SK-N-SH (cell line): Measurements from ENCODE around the gene P2RY6. TPM values are rescaled to one million over a fixed set of nuclear protein-coding genes. Genes with fewer than 3 reads are reported as not detected.
A peak's percentile ranks its signal among the peaks of the same experiment; 100 is the strongest.

Experiments
- CTCF ChIA-PET: fragments of 300-600, 350-600 bp; formaldehyde crosslinking; extraction: SDS; loops from one replicate; lab custom pipeline; 2021; lab: Yijun Ruan, JAX
- POLR2A ChIA-PET: fragments of 350-600 bp; sonication (Branson Sonifier 250); formaldehyde crosslinking; extraction: SDS; loops from one replicate; lab custom pipeline; 2020; ENCODE audit warnings: antibody characterized with exemption, inconsistent platforms; lab: Yijun Ruan, JAX
- DNase-seq: peaks from one replicate; pipeline ENCODE4 v3.0.0; 2012
- H2AFZ ChIP-seq: fragments of 200-600 bp; sonication (generic); 2 replicates; pipeline ENCODE4 v1.8.1; 2016; ENCODE audit warnings: antibody characterized with exemption, mild to moderate bottlenecking, low read depth
- H3F3A ChIP-seq: fragments of 200-600 bp; sonication (generic); replicated peaks from 2 replicates; pipeline ENCODE3; 2016; ENCODE audit warnings: antibody characterized with exemption, mild to moderate bottlenecking; ENCODE audit not compliant: insufficient read depth
- H3K27ac ChIP-seq, 2 experiments: fragments of 200-500 bp in 1 of 2; fragments of 200-600 bp in 1 of 2; sonication (Bioruptor generic) in 1 of 2; sonication (generic), shearing (Covaris generic) in 1 of 2; 2 replicates each; pipeline versions ENCODE4 v1.5.1 to v1.6.1; 2014 to 2016; ENCODE audit warnings: low read depth in 2 of 2, inconsistent platforms in 1 of 2, low read length in 1 of 2, mild to moderate bottlenecking in 1 of 2, mixed read lengths in 1 of 2
- H3K27me3 ChIP-seq: fragments of 200-600 bp; sonication (generic), shearing (Covaris generic); 2 replicates; pipeline ENCODE4 v1.6.1; 2016; ENCODE audit warnings: mixed run types; ENCODE audit not compliant: insufficient read depth
- H3K36me3 ChIP-seq, 2 experiments: fragments of 200-500 bp in 1 of 2; fragments of 200-600 bp in 1 of 2; sonication (Bioruptor generic) in 1 of 2; sonication (generic) in 1 of 2; replicated peaks in 1 of 2; 2 replicates each; pipeline versions ENCODE3 to v1.5.1; 2014 to 2016; ENCODE audit warnings: low read length in 1 of 2, mild to moderate bottlenecking in 1 of 2; ENCODE audit not compliant: insufficient read depth in 2 of 2, control insufficient read depth in 1 of 2
- H3K4me1 ChIP-seq, 2 experiments: fragments of 200-500 bp in 1 of 2; fragments of 200-600 bp in 1 of 2; sonication (Bioruptor generic) in 1 of 2; sonication (generic), shearing (Covaris generic) in 1 of 2; 2 replicates each; pipeline versions ENCODE4 v1.5.1 to v1.6.1; 2014 to 2016; ENCODE audit warnings: low read depth in 1 of 2, low read length in 1 of 2, mixed run types in 1 of 2; ENCODE audit not compliant: insufficient read depth in 2 of 2, control insufficient read depth in 1 of 2
- H3K4me2 ChIP-seq: fragments of 200-600 bp; sonication (generic), shearing (Covaris generic); 2 replicates; pipeline ENCODE4 v1.6.1; 2017; ENCODE audit warnings: mixed run types
- H3K4me3 ChIP-seq, 2 experiments: fragments of 200-500 bp in 1 of 2; fragments of 200-600 bp in 1 of 2; sonication (Bioruptor generic) in 1 of 2; sonication (generic), shearing (Covaris generic) in 1 of 2; 2 replicates each; pipeline versions ENCODE4 v1.5.1 to v1.8.1; 2014 to 2016; ENCODE audit warnings: low read depth in 2 of 2, inconsistent platforms in 1 of 2, low read length in 1 of 2, mild to moderate bottlenecking in 1 of 2, mixed read lengths in 1 of 2, moderate library complexity in 1 of 2
- H3K79me2 ChIP-seq: fragments of 200-600 bp; sonication (generic); 2 replicates; pipeline ENCODE4 v1.8.1; 2017; ENCODE audit warnings: mild to moderate bottlenecking; ENCODE audit not compliant: insufficient read depth
- H3K9ac ChIP-seq: fragments of 200-600 bp; sonication (generic); 2 replicates; pipeline ENCODE4 v1.6.1; 2017; ENCODE audit warnings: mixed run types
- H3K9me2 ChIP-seq: fragments of 200-600 bp; sonication (generic); 2 replicates; pipeline ENCODE4 v1.6.1; 2017; ENCODE audit warnings: mixed run types
- H3K9me3 ChIP-seq: fragments of 200-600 bp; sonication (generic); 2 replicates; pipeline ENCODE4 v1.6.1; 2017; ENCODE audit warnings: mixed run types, mild to moderate bottlenecking, moderate library complexity
- H4K20me1 ChIP-seq: fragments of 200-600 bp; sonication (generic); 2 replicates; pipeline ENCODE4 v1.6.1; 2017; ENCODE audit warnings: mild to moderate bottlenecking, mixed run types; ENCODE audit not compliant: insufficient read depth
- CHD2 ChIP-seq: fragments of 150-350 bp; IDR thresholded peaks from 2 replicates; pipeline ENCODE4 v1.6.1; 2018; ENCODE audit warnings: low read length; ENCODE audit not compliant: partially characterized antibody
- FOSL2 ChIP-seq: IDR thresholded peaks from 2 replicates; pipeline ENCODE4 v1.4.0; 2012; ENCODE audit warnings: low read depth, mild to moderate bottlenecking, moderate library complexity, borderline replicate concordance
- MEF2A ChIP-seq: IDR thresholded peaks from 2 replicates; pipeline ENCODE4 v1.4.0; 2012; ENCODE audit warnings: low read depth, borderline replicate concordance
- NFIC ChIP-seq: IDR thresholded peaks from 2 replicates; pipeline ENCODE4 v1.4.0; 2012; ENCODE audit warnings: borderline replicate concordance
- POLR2AphosphoS5 ChIP-seq: IDR thresholded peaks from 2 replicates; pipeline ENCODE4 v1.6.1; 2012; ENCODE audit warnings: low read depth, low read length
- RAD21 ChIP-seq: IDR thresholded peaks from 2 replicates; pipeline ENCODE4 v1.6.1; 2012; ENCODE audit warnings: mild to moderate bottlenecking, low read length
- RCOR1 ChIP-seq: fragments of 150-350 bp; IDR thresholded peaks from 2 replicates; pipeline ENCODE4 v1.6.1; 2017; ENCODE audit warnings: antibody characterized with exemption, low read length
- REST ChIP-seq: IDR thresholded peaks from 2 replicates; pipeline ENCODE4 v1.6.1; 2012; ENCODE audit warnings: mild to moderate bottlenecking, low read depth, low read length, moderate library complexity
- RXRA ChIP-seq: IDR thresholded peaks from 2 replicates; pipeline ENCODE4 v1.4.0; 2012; ENCODE audit warnings: low read depth, mild to moderate bottlenecking, borderline replicate concordance
- SIN3A ChIP-seq: IDR thresholded peaks from 2 replicates; pipeline ENCODE4 v1.6.1; 2012; ENCODE audit warnings: low read depth, mild to moderate bottlenecking, low read length, moderate library complexity, borderline replicate concordance
- TAF1 ChIP-seq: IDR thresholded peaks from 2 replicates; pipeline ENCODE4 v1.6.1; 2012; ENCODE audit warnings: low read depth, mild to moderate bottlenecking, low read length, moderate library complexity, borderline replicate concordance
- TCF12 ChIP-seq: IDR thresholded peaks from 2 replicates; pipeline ENCODE4 v1.4.0; 2012
- TEAD4 ChIP-seq: IDR thresholded peaks from 2 replicates; pipeline ENCODE4 v1.4.0; 2012; ENCODE audit warnings: mild to moderate bottlenecking, borderline replicate concordance; ENCODE audit not compliant: insufficient read depth
- YY1 ChIP-seq: IDR thresholded peaks from 2 replicates; pipeline ENCODE4 v1.4.0; 2012; ENCODE audit warnings: low read depth, mild to moderate bottlenecking
- whole genome bisulfite sequencing: methylation state at CpG from one replicate; pipeline ENCODE4 v1.1.6; 2017; ENCODE audit warnings: low lambda C conversion rate; 5-methylcytosine and 5-hydroxymethylcytosine counted together
- polyA plus RNA-seq, 3 experiments: library from polyadenylated mRNA; depleted of rRNA; stranded (reverse); fragments of >200 nt; gene quantifications; 2 replicates each; pipeline ENCODE4 v1.2.3, GENCODE V29; 2012

The P2RY6 gene
- polyA plus RNA-seq, 1 of the 3 experiments (the other 2 are of a cell fraction) = 0.15 TPM

DNA sequence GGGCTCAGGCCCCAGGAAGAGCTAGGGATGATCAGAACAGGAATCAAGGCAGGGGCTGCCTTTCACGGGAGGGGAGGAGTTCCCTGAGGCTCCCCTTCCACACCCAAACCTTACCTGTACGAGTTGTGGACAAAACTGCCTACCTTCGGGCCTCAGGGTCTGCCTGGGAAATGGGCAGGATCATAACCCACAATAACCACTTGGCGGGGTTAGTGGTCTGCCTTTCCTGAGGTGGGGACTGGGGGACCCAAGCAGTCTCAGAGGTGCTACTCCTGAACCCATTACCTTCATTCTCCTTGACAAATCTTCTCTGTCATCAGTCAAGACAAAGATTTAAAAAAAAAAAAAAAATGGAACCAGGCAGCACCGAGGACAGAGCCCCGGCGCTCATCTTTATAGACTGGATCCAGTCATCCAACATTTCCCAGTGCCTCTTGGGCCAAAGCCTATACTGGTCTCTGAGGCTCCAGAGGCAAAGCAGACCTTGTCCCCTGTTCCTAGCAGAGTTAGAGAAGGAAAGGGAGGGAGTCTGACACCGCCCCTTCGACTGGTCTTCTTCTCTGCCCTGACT, 14.2 kb downstream of the P2RY6 start:
- H3K4me1 ChIP-seq = peaks cover 9 to 42% of the 10 kb centered on the region in 2 experiments
- no peak overlapping the region for H3K4me3 ChIP-seq
- no peaks in the 10 kb centered on the region for H3F3A ChIP-seq
- H3K4me2 ChIP-seq = no peak overlapping the region
- H3K27ac ChIP-seq = no peak overlapping the region
- no peaks in the 10 kb centered on the region for H3K9me2 ChIP-seq
- no peaks in the 10 kb centered on the region for H3K27me3 ChIP-seq
- H3K36me3 ChIP-seq = no peaks in the 10 kb centered on the region
- no peaks in the 10 kb centered on the region for H3K79me2 ChIP-seq
- H3K9ac ChIP-seq = no peak overlapping the region
- no peak for DNase-seq
- 89% methylated on average over 9 of the region's 9 CpGs for WGBS
- no peaks in the 10 kb centered on the region for H4K20me1 ChIP-seq
- H3K9me3 ChIP-seq = no peaks in the 10 kb centered on the region
- ChIA-PET CTCF (interaction anchor here (0.9 to 14.8 kb wide), 11 partner anchors 9 to 561 kb away, joined by 3 to 283 read pairs (median 70); partner anchors contain the start of genes ARHGEF17 and P2RY6), POLR2A (no interaction called here)
- TF ChIP-seq TEAD4 (no peak), YY1 (no peak), RCOR1 (no peak), REST (peak; percentile 84)
- H2AFZ ChIP-seq = no peak overlapping the region

DNA sequence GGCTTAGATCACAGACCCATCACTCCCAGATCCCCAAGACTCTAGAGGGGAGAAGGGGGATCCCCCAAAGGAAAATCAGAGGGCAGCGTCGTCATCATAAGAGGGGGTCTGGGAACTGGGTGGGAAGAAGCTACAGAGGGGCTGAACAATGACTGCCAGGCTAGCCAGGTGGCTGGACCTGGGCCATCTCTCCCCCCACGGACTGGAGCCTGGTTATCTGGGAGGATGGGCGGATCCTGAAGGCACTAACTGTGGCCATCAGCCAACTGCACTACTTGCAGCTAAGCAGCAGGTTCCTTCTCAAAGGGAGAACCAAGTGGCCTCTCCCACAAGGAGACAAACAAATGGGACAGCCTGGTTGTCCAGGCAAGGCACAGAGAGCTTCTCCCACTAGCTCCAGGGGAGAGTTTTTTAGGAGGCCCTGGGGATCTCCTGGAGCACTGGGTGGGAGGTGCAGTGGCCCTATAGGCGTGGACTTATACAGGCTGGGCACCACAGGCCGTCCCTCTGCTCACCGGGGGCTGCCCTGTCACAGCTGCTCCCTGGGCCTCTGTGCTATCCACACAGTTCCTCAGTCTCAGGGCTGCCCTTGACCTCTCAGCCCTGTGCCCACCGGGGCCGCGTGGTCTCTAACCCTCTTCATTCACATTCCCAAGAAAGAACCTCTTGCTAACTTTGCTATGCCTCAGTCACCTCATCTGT, 15.4 kb downstream of the P2RY6 start:
- Histone ChIP-seq H3K27me3 (no peaks in the 10 kb centered on the region), H3K4me2 (no peak overlapping the region), H3K79me2 (no peaks in the 10 kb centered on the region), H4K20me1 (no peaks in the 10 kb centered on the region), H3K4me3 (no peak overlapping the region), H3K27ac (peak overlapping the region in 1 of 2 experiments; percentile 35; a peak in 1 of 4 replicates), H2AFZ (no peak overlapping the region), H3K9me3 (no peaks in the 10 kb centered on the region), H3K36me3 (no peaks in the 10 kb centered on the region), H3K9me2 (no peaks in the 10 kb centered on the region), H3F3A (no peaks in the 10 kb centered on the region), H3K9ac (no peak overlapping the region), H3K4me1 (peaks cover 9 to 35% of the 10 kb centered on the region in 2 experiments)
- no peak for DNase-seq
- TF ChIP-seq NFIC (no peak), TEAD4 (no peak), RXRA (no peak), TAF1 (no peak), TCF12 (no peak), RAD21 (no peak), SIN3A (no peak), FOSL2 (no peak), MEF2A (no peak), CHD2 (no peak), POLR2AphosphoS5 (no peak)
- ChIA-PET POLR2A (interaction anchor here (1.0 kb wide), 1 partner anchor 13 kb away, joined by 4 read pairs; no protein-coding TSS in a partner anchor), CTCF (interaction anchor here (0.9 to 14.8 kb wide), 21 partner anchors 13 to 562 kb away, joined by 3 to 283 read pairs (median 14); partner anchors contain the start of genes ARHGEF17 and P2RY6)
- 86% methylated on average over 6 of the region's 10 CpGs for WGBS
